H9 (cell line): ENCODE measurements around the gene RORB. TPM values are rescaled to one million over a fixed set of nuclear protein-coding genes. Genes with fewer than 3 reads are reported as not detected.

Experiments used
- DNase-seq: peaks from one replicate; pipeline ENCODE4 v3.0.0-alpha.2; 2017
- H2AFZ ChIP-seq: one replicate; pipeline ENCODE4 v1.6.1; 2013; ENCODE audit warnings: mild to moderate bottlenecking, low read length, control low read depth, moderate library complexity
- H2AK5ac ChIP-seq: 2 replicates; pipeline ENCODE4 v1.6.1; 2013; ENCODE audit warnings: low read length, control low read depth, mixed read lengths; ENCODE audit not compliant: insufficient read length
- H2BK120ac ChIP-seq: one replicate; pipeline ENCODE4 v1.6.1; 2013; ENCODE audit warnings: low read depth, mild to moderate bottlenecking, low read length, control low read depth, inconsistent platforms; ENCODE audit not compliant: poor library complexity, severe bottlenecking
- H2BK12ac ChIP-seq: 2 replicates; pipeline ENCODE4 v1.6.1; 2013; ENCODE audit warnings: low read length, control low read depth, mixed read lengths, low read depth; ENCODE audit not compliant: insufficient read length
- H2BK15ac ChIP-seq: 2 replicates; pipeline ENCODE4 v1.6.1; 2013; ENCODE audit warnings: low read depth, low read length, control low read depth
- H2BK20ac ChIP-seq: one replicate; pipeline ENCODE4 v1.6.1; 2013; ENCODE audit warnings: low read depth, mild to moderate bottlenecking, low read length, control low read depth, inconsistent platforms; ENCODE audit not compliant: poor library complexity, severe bottlenecking
- H2BK5ac ChIP-seq: 2 replicates; pipeline ENCODE4 v1.6.1; 2013; ENCODE audit warnings: low read length, control low read depth, mixed read lengths; ENCODE audit not compliant: insufficient read length
- H3K14ac ChIP-seq: 2 replicates; pipeline ENCODE4 v1.6.1; 2013; ENCODE audit warnings: low read length, control low read depth; ENCODE audit not compliant: insufficient read depth
- H3K18ac ChIP-seq: 2 replicates; pipeline ENCODE4 v1.6.1; 2013; ENCODE audit warnings: low read depth, mild to moderate bottlenecking, mixed read lengths, low read length, control low read depth; ENCODE audit not compliant: insufficient read length
- H3K23ac ChIP-seq: 2 replicates; pipeline ENCODE4 v1.6.1; 2013; ENCODE audit warnings: low read length, control low read depth, mixed read lengths, low read depth; ENCODE audit not compliant: insufficient read length
- H3K23me2 ChIP-seq: 2 replicates; pipeline ENCODE4 v1.6.1; 2013; ENCODE audit warnings: low read depth, mild to moderate bottlenecking, mixed read lengths, low read length, control low read depth; ENCODE audit not compliant: insufficient read length, poor library complexity, severe bottlenecking
- H3K27ac ChIP-seq: 2 replicates; pipeline ENCODE4 v1.5.1; 2013; ENCODE audit warnings: low read length, control low read depth, mixed read lengths, low read depth; ENCODE audit not compliant: insufficient read length
- H3K27me3 ChIP-seq: 2 replicates; pipeline ENCODE4 v1.6.1; 2013; ENCODE audit warnings: low read length, control low read depth, inconsistent platforms; ENCODE audit not compliant: insufficient read depth
- H3K4ac ChIP-seq: 2 replicates; pipeline ENCODE4 v1.6.1; 2013; ENCODE audit warnings: low read depth, mild to moderate bottlenecking, control low read depth, inconsistent platforms, low read length, moderate library complexity
- H3K4me1 ChIP-seq: 2 replicates; pipeline ENCODE4 v1.6.1; 2013; ENCODE audit warnings: low read length, control low read depth, inconsistent platforms; ENCODE audit not compliant: insufficient read depth
- H3K4me2 ChIP-seq: 2 replicates; pipeline ENCODE4 v1.6.1; 2013; ENCODE audit warnings: low read length, control low read depth, mixed read lengths; ENCODE audit not compliant: insufficient read length, insufficient read depth
- H3K56ac ChIP-seq: 2 replicates; pipeline ENCODE4 v1.6.1; 2013; ENCODE audit warnings: low read depth, mild to moderate bottlenecking, mixed read lengths, low read length, control low read depth; ENCODE audit not compliant: insufficient read length
- H3K79me1 ChIP-seq: 2 replicates; pipeline ENCODE4 v1.6.1; 2013; ENCODE audit warnings: low read depth, mild to moderate bottlenecking, moderate library complexity, low read length, control low read depth, inconsistent platforms; ENCODE audit not compliant: insufficient read depth, poor library complexity, severe bottlenecking
- H3K79me2 ChIP-seq: 2 replicates; pipeline ENCODE4 v1.6.1; 2013; ENCODE audit warnings: low read length, control low read depth, inconsistent platforms; ENCODE audit not compliant: insufficient read depth
- H3K9ac ChIP-seq: 2 replicates; pipeline ENCODE4 v1.6.1; 2013; ENCODE audit warnings: low read length, control low read depth, mixed read lengths; ENCODE audit not compliant: insufficient read length; ENCODE audit errors: extremely low read depth
- H3K9me3 ChIP-seq: one replicate; pipeline ENCODE4 v1.6.1; 2013; ENCODE audit warnings: low read depth, low read length, inconsistent platforms; ENCODE audit not compliant: control insufficient read depth
- H3T11ph ChIP-seq: one replicate; pipeline ENCODE4 v1.6.1; 2013; ENCODE audit warnings: mild to moderate bottlenecking, low read length, control low read depth, inconsistent platforms
- H4K20me1 ChIP-seq: one replicate; pipeline ENCODE4 v1.6.1; 2013; ENCODE audit not compliant: control insufficient read depth, insufficient read length, insufficient read depth
- H4K5ac ChIP-seq: 2 replicates; pipeline ENCODE4 v1.6.1; 2013; ENCODE audit warnings: low read depth, mild to moderate bottlenecking, mixed read lengths, low read length, control low read depth; ENCODE audit not compliant: insufficient read length
- H4K8ac ChIP-seq: replicated peaks from 2 replicates; pipeline ENCODE4 v1.6.1; 2013; ENCODE audit warnings: low read length, control low read depth, mixed read lengths, low read depth; ENCODE audit not compliant: insufficient read length
- H4K91ac ChIP-seq: 2 replicates; pipeline ENCODE4 v1.6.1; 2013; ENCODE audit warnings: low read depth, mild to moderate bottlenecking, moderate library complexity, mixed read lengths, low read length, control low read depth; ENCODE audit not compliant: insufficient read length
- H3K27ac Mint-ChIP-seq, 3 experiments: 2 replicates in 2 of 3; 3 replicates in 1 of 3; pipeline ENCODE4 v1.8.0; 2020 to 2021; ENCODE audit warnings: mixed read lengths in 3 of 3, mild to moderate bottlenecking in 1 of 3, moderate library complexity in 1 of 3
- H3K27me3 Mint-ChIP-seq: 2 replicates; pipeline ENCODE4 v1.8.0; 2021; ENCODE audit warnings: low read depth, mild to moderate bottlenecking, moderate library complexity, mixed read lengths
- H3K36me3 Mint-ChIP-seq, 3 experiments: 2 replicates in 2 of 3; 3 replicates in 1 of 3; pipeline ENCODE4 v1.8.0; 2020 to 2021; ENCODE audit warnings: low read depth in 3 of 3, mixed read lengths in 3 of 3; ENCODE audit not compliant: insufficient read depth in 1 of 3
- H3K4me1 Mint-ChIP-seq, 2 experiments: 2 replicates each; pipeline ENCODE4 v1.8.0; 2020; ENCODE audit warnings: mixed read lengths in 2 of 2
- H3K4me3 Mint-ChIP-seq, 2 experiments: 2 replicates in 1 of 2; 3 replicates in 1 of 2; pipeline ENCODE4 v1.8.0; 2020 to 2021; ENCODE audit warnings: mild to moderate bottlenecking in 2 of 2, mixed read lengths in 2 of 2, moderate library complexity in 1 of 2
- H3K9me3 Mint-ChIP-seq, 2 experiments: 2 replicates in 1 of 2; 3 replicates in 1 of 2; pipeline ENCODE4 v1.8.0; 2020; ENCODE audit warnings: mild to moderate bottlenecking in 2 of 2, mixed read lengths in 2 of 2, moderate library complexity in 1 of 2
- CTCF ChIP-seq: fragments of 200-600 bp; sonication (generic); conservative IDR thresholded peaks from 3 replicates; pipeline ENCODE4 v1.8.0; 2021; ENCODE audit warnings: antibody characterized with exemption, mild to moderate bottlenecking
- WGBS: extraction: QIAGEN DNeasy Blood & Tissue Kit; methylation state at CpG from one replicate; pipeline ENCODE4 v1.1.7; 2013; ENCODE audit warnings: missing lambda C conversion rate, low lambda C conversion rate, mixed read lengths; ENCODE audit not compliant: insufficient read length; ENCODE audit errors: extremely low coverage; 5-methylcytosine and 5-hydroxymethylcytosine counted together
- total RNA-seq: library from RNA; stranded (reverse); gene quantifications from 2 replicates; pipeline ENCODE4 v1.2.1, GENCODE V29; 2021

Gene RORB
- total RNA-seq, 1 experiment from 2014 or later, result 0.31 TPM

DNA sequence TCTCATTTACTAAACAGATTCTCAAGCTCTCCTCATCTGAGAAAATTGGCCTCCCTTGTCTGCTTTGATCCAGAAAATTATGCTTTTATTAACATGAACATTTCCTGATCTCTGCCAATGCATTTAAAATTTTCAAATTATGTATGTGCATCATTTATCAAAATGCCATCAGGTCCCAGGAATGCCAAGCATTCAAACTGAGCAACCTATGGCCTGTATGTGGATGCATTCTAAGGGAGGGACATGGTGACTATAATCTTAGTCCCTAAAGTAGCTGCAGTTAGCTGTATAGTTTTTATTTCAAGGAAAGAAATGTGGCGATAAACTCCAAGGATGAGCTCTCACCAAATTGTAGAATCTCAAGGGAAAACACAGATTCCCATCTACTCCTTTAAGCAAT, 9.7 kb upstream of the RORB start:
- no peak overlapping the region for H4K8ac ChIP-seq
- H3K4me2 ChIP-seq, result no peak overlapping the region
- H3K4me1 ChIP-seq, result peaks cover 2% of the 10 kb centered on the region; the same call in 1 of the 2 replicates
- no peak overlapping the region for H3K9ac ChIP-seq
- H3K23ac ChIP-seq, result no peak overlapping the region
- H3K4me3 Mint-ChIP-seq, result no peak overlapping the region
- no peak overlapping the region for H2BK12ac ChIP-seq
- H3K56ac ChIP-seq, result no peak overlapping the region
- DNase-seq, result no peak
- no peaks in the 10 kb centered on the region for H3K27me3 Mint-ChIP-seq
- H3T11ph ChIP-seq, result no peak overlapping the region
- H2AFZ ChIP-seq, result no peak overlapping the region
- H2BK5ac ChIP-seq, result no peak overlapping the region
- no peaks in the 10 kb centered on the region for H3K79me2 ChIP-seq
- H3K79me1 ChIP-seq, result no peaks in the 10 kb centered on the region
- H4K20me1 ChIP-seq, result no peaks in the 10 kb centered on the region
- no peak overlapping the region for H2AK5ac ChIP-seq
- H4K91ac ChIP-seq, result no peak overlapping the region
- TF ChIP-seq CTCF, result no peak
- H3K18ac ChIP-seq, result no peak overlapping the region
- no peak overlapping the region for H3K27ac ChIP-seq
- no peak overlapping the region for H3K14ac ChIP-seq
- H2BK120ac ChIP-seq, result no peak overlapping the region
- no peak overlapping the region for H3K4ac ChIP-seq
- peaks cover 0 to 4% (median 0%) of the 10 kb centered on the region in 3 experiments; a peak in 2 of 7 replicates for H3K36me3 Mint-ChIP-seq
- H3K9me3 ChIP-seq, result no peaks in the 10 kb centered on the region
- no peak overlapping the region for H3K27ac Mint-ChIP-seq
- no CpG with 5 or more reads among the region's 1 CpG for WGBS
- H3K23me2 ChIP-seq, result no peaks in the 10 kb centered on the region
- H3K4me1 Mint-ChIP-seq, result peaks cover 28 to 30% of the 10 kb centered on the region in 2 experiments
- no peak overlapping the region for H2BK20ac ChIP-seq
- no peaks in the 10 kb centered on the region; a peak in 1 of 5 replicates for H3K9me3 Mint-ChIP-seq
- H2BK15ac ChIP-seq, result no peak overlapping the region
- H3K27me3 ChIP-seq, result no peaks in the 10 kb centered on the region
- H4K5ac ChIP-seq, result no peak overlapping the region
